ENCODE results near the gene DUSP19. TPM values are rescaled to one million over a fixed set of nuclear protein-coding genes. Genes with fewer than 3 reads are reported as not detected.
A peak's percentile ranks its signal among the peaks of the same experiment; 100 is the strongest.

Gene DUSP19
- total RNA-seq, 1 experiment from 2014 or later, result 1.8 TPM

- H3K4ac ChIP-seq (ENCODE audit: low read depth, low read length), result no peak overlapping the region
- no peak overlapping the region for H2BK15ac ChIP-seq (ENCODE audit: low read depth, low read length)
- H3K56ac ChIP-seq (ENCODE audit: insufficient read length, low read depth, low read length), result no peak overlapping the region
- H3K9me3 ChIP-seq (ENCODE audit: control insufficient read depth, low read depth, low read length), result no peaks in the 10 kb centered on the region
- Mint-ChIP-seq H3K27ac (no peak overlapping the region), H3K4me1 (peaks cover 9 to 10% of the 10 kb centered on the region in 2 experiments), H3K4me3 (no peak overlapping the region), H3K9me3 (no peaks in the 10 kb centered on the region), H3K27me3 (ENCODE audit: low read depth) (no peaks in the 10 kb centered on the region), H3K36me3 (ENCODE audit: insufficient read depth in 1 of 3, low read depth in 3 of 3) (peaks cover 0 to 2% (median 0%) of the 10 kb centered on the region in 3 experiments; a peak in 2 of 7 replicates)
- no peak overlapping the region for H3K23ac ChIP-seq (ENCODE audit: insufficient read length, low read depth, low read length)
- H2BK120ac ChIP-seq (ENCODE audit: low read depth, low read length, poor library complexity, severe bottlenecking), result no peak overlapping the region
- no peaks in the 10 kb centered on the region for H3K79me1 ChIP-seq (ENCODE audit: insufficient read depth, low read depth, low read length, poor library complexity, severe bottlenecking)
- no peaks in the 10 kb centered on the region for H3K79me2 ChIP-seq (ENCODE audit: insufficient read depth, low read length)
- H3K18ac ChIP-seq (ENCODE audit: insufficient read length, low read depth, low read length), result no peak overlapping the region
- H3K27me3 ChIP-seq (ENCODE audit: insufficient read depth, low read length), result no peaks in the 10 kb centered on the region
- H3K27ac ChIP-seq (ENCODE audit: insufficient read length, low read depth, low read length), result no peak overlapping the region
- H3K9ac ChIP-seq (ENCODE audit: extremely low read depth, insufficient read length, low read length), result no peak overlapping the region
- H3K23me2 ChIP-seq (ENCODE audit: insufficient read length, low read depth, low read length, poor library complexity, severe bottlenecking), result no peaks in the 10 kb centered on the region
- H2BK12ac ChIP-seq (ENCODE audit: insufficient read length, low read depth, low read length), result no peak overlapping the region
- H2BK5ac ChIP-seq (ENCODE audit: insufficient read length, low read length), result no peak overlapping the region
- no peaks in the 10 kb centered on the region for H4K20me1 ChIP-seq (ENCODE audit: control insufficient read depth, insufficient read depth, insufficient read length)
- H3K14ac ChIP-seq (ENCODE audit: insufficient read depth, low read length), result no peak overlapping the region
- no peak overlapping the region for H2BK20ac ChIP-seq (ENCODE audit: low read depth, low read length, poor library complexity, severe bottlenecking)
- H4K91ac ChIP-seq (ENCODE audit: insufficient read length, low read depth, low read length), result no peak overlapping the region
- 0 out of 3 replicates have a peak, but pooled peaks have one; percentile 10 for TF ChIP-seq CTCF (conservative IDR thresholded peaks at IDR 0.05)
- H3K4me2 ChIP-seq (ENCODE audit: insufficient read depth, insufficient read length, low read length), result no peak overlapping the region
- no peak overlapping the region for H2AK5ac ChIP-seq (ENCODE audit: insufficient read length, low read length)
- no peak for DNase-seq
- no peak overlapping the region for H3T11ph ChIP-seq (ENCODE audit: low read length)
- no CpG with 5 or more reads among the region's 2 CpGs for WGBS (ENCODE audit: extremely low coverage, insufficient read length, low lambda C conversion rate)
- no peak overlapping the region for H4K8ac ChIP-seq (replicated peaks; ENCODE audit: insufficient read length, low read depth, low read length)
- no peak overlapping the region for H4K5ac ChIP-seq (ENCODE audit: insufficient read length, low read depth, low read length)
- H3K4me1 ChIP-seq (ENCODE audit: insufficient read depth, low read length), result no peaks in the 10 kb centered on the region; the same call in 1 of the 2 replicates
- H2AFZ ChIP-seq (ENCODE audit: low read length), result no peak overlapping the region
Observed at GRCh38 chr2:183093857-183094657, 15.5 kb downstream of the DUSP19 start.
